ENCODE measurements around the gene PRAC2. TPM values are rescaled to one million over a fixed set of nuclear protein-coding genes. Genes with fewer than 3 reads are reported as not detected.

PRAC2 gene
- total RNA-seq, 2 experiments from 2014 or later: not detected

- CTCF ChIA-PET: interaction anchor here (1.3 kb wide), 1 partner anchor 51 kb away, joined by 3 read pairs; no protein-coding TSS in a partner anchor
- POLR2A ChIA-PET: no interaction called here
These were observed 6.6 kb downstream of the PRAC2 start for GRCh38 chr17:48729335-48730239.

DNA sequence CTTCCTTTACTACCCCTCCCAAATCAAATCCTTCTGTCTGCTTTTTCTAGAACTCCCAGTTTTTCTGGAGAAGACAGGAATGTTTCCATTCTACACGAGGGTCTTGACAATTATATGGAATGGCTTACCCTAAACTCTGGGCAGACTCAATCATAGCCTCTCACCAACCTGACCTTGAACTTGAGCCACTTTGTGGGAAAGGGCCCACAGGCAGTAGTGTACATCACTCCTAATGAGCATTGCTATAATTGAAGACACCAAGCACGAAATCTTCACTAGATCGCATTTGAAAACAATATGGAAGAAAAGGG, 7.2 kb downstream of the PRAC2 start:
- ChIA-PET POLR2A (no interaction called here), CTCF (interaction anchor here (1.3 kb wide), 1 partner anchor 51 kb away, joined by 3 read pairs; no protein-coding TSS in a partner anchor)

DNA sequence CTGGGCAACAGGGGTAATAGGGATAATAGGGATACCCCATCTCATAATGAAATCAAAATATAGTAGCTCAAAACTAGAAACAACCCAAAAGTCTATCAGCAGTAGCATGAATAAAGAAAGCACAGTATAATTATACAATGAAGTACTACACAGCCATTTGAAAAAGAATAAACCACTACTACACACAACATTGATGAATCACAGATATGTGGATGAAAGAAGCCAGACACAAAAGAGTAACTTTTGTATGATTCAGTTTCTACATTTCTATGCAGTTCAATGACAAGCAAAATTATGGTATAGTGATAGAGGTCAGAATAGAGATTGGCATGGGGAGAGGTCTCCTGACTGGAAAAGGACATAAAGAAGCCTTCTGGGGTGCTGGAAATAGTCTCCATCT, 8.4 kb downstream of the PRAC2 start:
- ChIA-PET CTCF (interaction anchor here (0.7 kb wide), 1 partner anchor 33 kb away, joined by 5 read pairs; no protein-coding TSS in a partner anchor), POLR2A (no interaction called here)

- POLR2A ChIA-PET: no interaction called here
- CTCF ChIA-PET: interaction anchor here (1.4 kb wide), 1 partner anchor 97 kb away, joined by 4 read pairs; no protein-coding TSS in a partner anchor
These were observed 10.0 kb downstream of the PRAC2 start for GRCh38 chr17:48732688-48733629.

GRCh38 chr17:48733632-48734328, 10.8 kb downstream of the PRAC2 start:
- ChIA-PET CTCF (interaction anchor here (1.0 kb wide), 1 partner anchor 119 kb away, joined by 5 read pairs; the partner anchor contains the start of gene HOXB8), POLR2A (no interaction called here)

DNA sequence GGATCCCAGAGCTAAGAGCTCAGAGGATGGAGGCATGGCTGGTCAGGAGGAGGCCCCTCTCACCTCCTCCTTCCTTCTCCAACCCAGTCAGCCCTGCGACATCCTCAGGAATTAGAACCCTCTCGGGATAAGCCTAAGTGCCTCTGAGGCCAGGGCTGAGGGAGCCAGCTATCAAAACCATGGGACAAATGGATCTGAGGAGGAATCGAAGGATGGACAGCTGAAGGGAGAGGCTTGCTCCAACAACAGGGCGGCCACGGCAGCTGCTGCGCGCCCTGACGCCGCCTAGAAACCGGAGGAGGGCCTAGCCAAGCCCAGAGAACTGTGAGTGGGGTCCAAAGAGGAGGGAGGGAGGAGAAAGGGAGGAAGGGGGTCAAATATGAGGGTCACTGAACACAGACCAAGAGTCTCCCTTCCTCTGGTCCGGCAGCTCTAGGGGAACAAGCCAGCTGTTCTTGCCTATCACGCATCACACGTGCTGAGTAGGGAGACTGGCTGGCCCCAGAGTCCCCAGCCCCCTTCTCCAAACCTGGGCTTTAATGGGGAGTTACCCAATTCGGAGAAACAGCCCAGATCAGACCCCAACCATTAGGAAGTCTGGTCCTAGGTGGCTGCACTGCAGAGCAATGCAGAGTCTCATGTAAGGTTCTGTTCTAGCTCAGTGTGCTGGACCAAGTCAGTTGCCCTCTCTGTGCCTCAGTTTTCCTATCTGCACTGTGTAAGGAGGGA, 11.5 kb downstream of the PRAC2 start:
- ChIA-PET POLR2A (no interaction called here), CTCF (interaction anchor here (1.0 kb wide), 1 partner anchor 120 kb away, joined by 5 read pairs; the partner anchor contains the start of gene HOXB8)

GRCh38 chr17:48735062-48735351, 12.0 kb downstream of the PRAC2 start:
- ChIA-PET CTCF (interaction anchor here (1.0 kb wide), 1 partner anchor 120 kb away, joined by 5 read pairs; the partner anchor contains the start of gene HOXB8), POLR2A (no interaction called here)

DNA sequence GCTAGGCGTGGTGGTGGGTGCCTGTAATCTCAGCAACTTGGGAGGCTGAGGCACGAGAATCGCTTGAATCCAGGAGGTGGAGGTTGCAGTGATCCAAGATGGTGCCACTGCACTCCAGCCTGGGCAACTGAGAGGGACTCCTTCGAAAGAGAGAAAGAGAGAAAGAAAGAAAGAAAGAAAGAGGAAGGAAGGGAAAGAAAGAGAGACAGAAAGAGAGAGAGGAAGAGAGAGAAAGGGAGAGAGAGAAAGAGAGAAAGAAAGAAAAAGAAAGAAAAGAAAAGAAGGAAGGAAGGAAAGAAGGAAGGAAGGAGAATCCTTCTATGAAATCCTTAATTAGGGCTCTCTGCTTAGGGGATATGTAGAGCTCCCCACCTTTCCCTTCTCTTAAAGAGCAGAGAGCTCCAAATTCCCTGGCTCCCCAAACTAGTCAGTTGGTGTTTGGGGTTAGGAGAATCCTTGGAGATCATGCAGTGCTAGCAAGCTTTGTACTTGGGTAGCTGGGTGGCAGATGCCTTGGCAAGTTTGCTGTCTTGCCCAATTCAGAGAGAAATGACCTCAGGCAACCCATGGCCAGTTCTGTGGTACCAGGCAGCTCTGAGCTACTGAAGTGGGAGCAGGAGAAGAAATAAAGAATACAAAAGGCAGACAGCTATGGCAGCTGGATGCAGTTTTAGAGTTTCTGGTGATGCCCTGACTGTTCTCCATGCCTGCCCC, 14.5 kb downstream of the PRAC2 start:
- ChIA-PET CTCF (interaction anchor here (2.0 kb wide), 1 partner anchor 141 kb away, joined by 6 read pairs; no protein-coding TSS in a partner anchor), POLR2A (interaction anchor here (0.6 kb wide), 1 partner anchor 41 kb away, joined by 3 read pairs; no protein-coding TSS in a partner anchor)

- ChIA-PET POLR2A (no interaction called here), CTCF (interaction anchor here (0.8 to 2.0 kb wide), 4 partner anchors 13 to 140 kb away, joined by 3 to 6 read pairs (median 4); no protein-coding TSS in a partner anchor)
These were observed 15.4 kb downstream of the PRAC2 start for GRCh38 chr17:48738424-48738802.

DNA sequence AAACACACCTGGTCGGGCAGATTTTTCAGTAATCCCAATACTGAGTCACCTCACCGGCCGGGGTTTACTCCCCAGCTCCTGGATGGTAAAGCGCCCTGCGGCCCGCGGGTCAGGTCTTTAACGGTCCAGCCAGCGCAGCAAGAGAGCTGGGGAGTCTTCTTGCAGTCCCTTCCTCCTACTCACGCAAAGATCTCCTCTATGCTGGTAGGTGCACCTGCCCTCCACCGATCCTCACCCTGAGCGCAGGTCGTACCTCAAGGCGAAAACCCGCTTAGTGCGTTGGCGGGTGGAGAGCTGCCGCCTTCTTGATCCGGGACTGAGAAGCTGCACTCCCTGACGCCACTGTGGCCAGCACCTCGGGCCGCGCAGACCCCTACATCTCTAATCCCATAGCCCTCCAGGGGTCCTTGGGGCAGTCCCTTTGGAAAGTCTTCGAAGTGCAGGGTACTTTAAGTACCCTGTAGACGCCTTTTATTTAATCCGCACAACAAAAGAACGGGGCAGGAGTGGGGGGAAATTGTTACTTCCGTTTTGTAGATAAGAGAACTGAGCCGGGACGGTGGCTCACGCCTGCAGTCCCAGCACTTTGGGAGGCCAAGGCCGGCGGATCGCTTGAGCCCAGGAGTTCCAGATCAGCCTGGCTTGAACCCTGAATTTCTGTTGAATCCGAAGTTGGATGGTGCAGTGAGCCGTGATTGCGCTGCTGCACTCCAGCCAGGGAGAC, 16.0 kb downstream of the PRAC2 start:
- POLR2A ChIA-PET: no interaction called here
- CTCF ChIA-PET: interaction anchor here (0.8 to 2.0 kb wide), 4 partner anchors 12 to 140 kb away, joined by 3 to 6 read pairs (median 4); no protein-coding TSS in a partner anchor

GRCh38 chr17:48740537-48740936, 17.6 kb downstream of the PRAC2 start:
- CTCF ChIA-PET: no interaction called here

DNA sequence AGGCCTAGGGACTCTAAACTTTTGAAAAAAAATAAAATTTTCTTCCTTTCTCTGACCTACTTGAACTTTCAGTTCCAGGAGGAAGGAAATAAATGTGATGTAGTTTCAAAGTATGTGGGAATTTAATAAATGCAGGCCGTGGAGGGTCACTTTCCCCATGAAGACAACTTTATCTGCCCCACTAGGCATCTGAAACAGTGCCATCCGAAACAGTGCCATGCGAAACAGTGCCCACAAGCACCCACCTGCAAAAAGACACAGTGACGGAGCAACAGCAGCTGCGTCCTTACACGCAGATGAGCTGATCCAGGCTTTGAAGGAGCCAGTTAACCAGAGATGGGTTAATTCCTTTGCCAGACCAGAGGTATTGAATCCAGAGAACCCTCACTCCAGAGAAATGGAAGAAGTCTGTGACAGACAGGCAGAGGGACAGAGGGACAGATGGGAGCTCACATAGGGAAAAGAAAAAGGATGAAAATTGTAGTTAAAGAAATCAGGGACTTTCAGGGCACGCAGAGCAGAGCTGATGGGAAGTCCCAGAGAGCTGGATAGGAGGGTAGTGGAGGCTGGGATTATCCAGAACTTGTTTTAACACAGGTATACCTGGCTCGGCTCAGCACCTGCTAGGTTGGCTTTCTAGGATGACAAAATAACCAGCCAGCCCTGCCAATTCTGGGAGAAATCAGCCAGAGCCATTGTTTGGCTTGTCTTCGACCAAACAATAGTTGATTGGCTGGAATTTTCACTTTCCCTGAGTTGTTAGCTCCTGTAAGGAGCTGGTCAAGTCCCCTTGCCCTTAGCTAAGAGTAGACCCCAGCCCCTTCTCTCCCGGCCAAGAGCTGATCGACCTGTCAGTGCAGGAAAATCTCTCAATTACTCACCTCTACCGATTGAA, 22.6 kb downstream of the PRAC2 start:
- ChIA-PET POLR2A (no interaction called here), CTCF (interaction anchor here (2.3 kb wide), 1 partner anchor 21 kb away, joined by 16 read pairs; the partner anchor contains the start of gene PRAC2)

More at GRCh38 chr17:48740537-48740936, 17.6 kb downstream of the PRAC2 start:
- POLR2A ChIA-PET: interaction anchor here (0.6 kb wide), 1 partner anchor 123 kb away, joined by 4 read pairs; no protein-coding TSS in a partner anchor

DNA sequence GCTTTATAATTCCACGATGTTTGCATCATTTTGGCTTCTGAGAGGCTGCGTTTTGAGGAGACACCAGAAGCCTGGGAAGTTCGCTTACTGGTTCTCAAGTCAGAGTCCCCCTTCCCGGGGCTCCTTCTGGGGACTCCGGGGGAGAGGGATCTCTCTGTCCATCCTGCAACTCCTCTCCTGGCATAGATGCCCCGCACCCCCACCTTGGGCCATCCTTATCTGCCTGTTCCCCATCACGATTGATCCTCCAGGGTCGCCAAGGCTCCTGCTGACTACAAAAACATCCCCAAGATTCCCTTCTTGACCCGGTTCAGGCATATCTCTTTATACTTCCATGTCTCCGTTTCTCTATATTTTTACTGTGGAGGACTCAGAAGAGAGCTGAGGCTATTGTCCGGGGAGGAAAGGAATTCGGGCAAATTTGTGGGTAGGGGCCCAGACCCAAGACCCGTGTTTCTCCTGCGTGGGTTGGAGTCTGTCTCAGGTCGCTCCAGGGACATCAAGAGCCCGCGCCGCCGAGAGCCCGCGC, 24.0 kb downstream of the PRAC2 start:
- CTCF ChIA-PET: interaction anchor here (2.3 kb wide), 1 partner anchor 23 kb away, joined by 16 read pairs; the partner anchor contains the start of gene PRAC2
- POLR2A ChIA-PET: no interaction called here

DNA sequence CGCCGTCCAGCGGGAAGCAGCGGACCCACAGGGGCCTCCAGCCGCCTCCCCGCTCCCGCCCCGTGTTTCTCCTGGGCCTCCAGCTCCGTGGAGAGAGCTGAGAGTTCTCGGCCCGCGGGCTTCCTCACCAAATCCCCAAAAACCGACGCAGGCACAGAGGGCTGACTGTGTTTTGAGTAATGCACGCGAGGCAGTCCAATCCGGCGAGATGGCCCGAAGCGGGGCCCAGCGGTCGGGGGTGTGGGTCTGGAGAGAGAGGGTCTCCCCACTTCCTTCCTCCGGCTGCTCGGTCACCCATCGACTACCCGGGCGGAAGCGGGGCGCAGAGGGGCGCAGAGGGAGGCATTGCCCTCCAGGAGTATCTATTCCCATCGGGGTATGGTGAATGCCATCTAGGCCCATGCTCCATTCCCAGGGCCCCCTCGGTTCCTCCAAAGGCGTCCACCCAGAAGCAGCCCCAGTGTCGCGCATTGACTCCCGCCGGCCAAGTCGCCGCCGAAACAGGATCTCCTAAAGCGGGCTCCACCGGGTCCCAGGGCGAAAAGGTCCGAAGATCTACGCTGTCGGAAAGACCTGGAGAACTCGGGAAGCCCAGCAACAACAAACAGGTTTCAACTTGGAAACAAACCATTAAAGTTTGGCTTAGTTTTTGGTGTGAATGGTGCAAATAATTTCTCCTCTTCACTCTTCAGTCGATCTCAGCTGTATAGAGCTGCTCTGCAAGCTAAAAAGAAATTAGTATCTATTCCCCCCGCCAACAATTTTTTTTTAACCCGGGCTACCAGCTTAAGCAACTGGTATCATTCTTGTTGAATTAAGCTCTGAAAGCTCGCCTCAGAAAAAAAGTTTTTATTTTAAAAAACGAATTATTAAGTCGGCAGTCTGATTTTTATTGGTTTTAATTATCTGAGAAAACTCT, 24.7 kb downstream of the PRAC2 start:
- ChIA-PET POLR2A (no interaction called here), CTCF (interaction anchor here (0.9 to 2.3 kb wide), 3 partner anchors 23 to 76 kb away, joined by 3 to 16 read pairs (median 4); partner anchors contain the start of gene PRAC2)
